Measurements from ENCODE around the gene IL37. TPM values are rescaled to one million over a fixed set of nuclear protein-coding genes. Genes with fewer than 3 reads are reported as not detected.
"Not testable (repeated sequence)": the region's sequence is repeated elsewhere in the genome, so short reads cannot be mapped to it uniquely, and the experiment has no call there.

IL37 gene
- total and polyA plus RNA-seq, 2 donors (not counting 3 experiments of a cell fraction or from before 2014, with no cell fraction given), result not detected

DNA sequence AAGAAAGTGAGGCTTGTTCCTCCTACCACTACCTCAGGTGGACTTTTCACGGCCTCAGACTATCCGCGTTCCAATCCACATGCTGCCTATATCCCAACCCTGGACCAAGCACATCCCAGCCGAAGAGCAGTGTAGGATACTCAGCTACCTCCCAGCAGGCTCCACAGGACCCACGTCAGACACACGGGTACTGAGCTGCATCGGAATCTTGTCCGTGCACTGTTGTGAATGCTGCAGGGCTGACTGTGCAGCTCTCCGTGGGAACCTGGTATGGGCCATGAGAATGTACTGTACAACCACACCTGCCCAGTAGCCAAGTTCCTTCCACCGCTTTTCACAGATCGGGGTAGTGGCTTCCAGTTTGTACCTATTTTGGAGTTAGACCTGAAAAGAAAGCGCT lies 22.3 kb downstream of the IL37 start:
- no TSS peak for BruUV-seq (replicated peaks)
- FAIRE-seq (no peak), DNase-seq (ENCODE audit: low read depth, low spot score) (no peak)
- POLR2A ChIA-PET, result no interaction called here
- intact Hi-C loops (cut with micrococcal nuclease), result no loop called here
- Histone ChIP-seq H4K20me1 (replicated peaks; ENCODE audit: control insufficient read depth, extremely low read depth, insufficient read depth, low read length) (no peaks in the 10 kb centered on the region), H3K79me2 (ENCODE audit: control insufficient read depth, insufficient read depth, low read length) (no peaks in the 10 kb centered on the region), H3K27ac (ENCODE audit: insufficient read depth, low read depth, low read length) (no peak overlapping the region), H3K36me3 (ENCODE audit: control insufficient read depth in 2 of 2, extremely low read depth in 1 of 2, insufficient read depth in 2 of 2, low read length in 2 of 2) (no peaks in the 10 kb centered on the region), H3K4me2 (ENCODE audit: insufficient read depth, low read length) (no peak overlapping the region), H3K27me3 (ENCODE audit: control insufficient read depth in 2 of 2, insufficient read depth in 2 of 2, low read length in 2 of 2) (peaks cover 15 to 21% of the 10 kb centered on the region in 2 experiments), H2AFZ (ENCODE audit: low read depth, low read length) (no peak overlapping the region), H3K4me3 (replicated peaks in 1 of 3; ENCODE audit: insufficient read depth in 1 of 3, low read depth in 1 of 3, low read length in 3 of 3) (no peak overlapping the region), H3K4me1 (ENCODE audit: control insufficient read depth, extremely low read depth, insufficient read depth, low read length) (no peaks in the 10 kb centered on the region), H3K9ac (replicated peaks; ENCODE audit: extremely low read depth, insufficient read depth, low read length) (no peak overlapping the region), H3K9me3 (replicated peaks; ENCODE audit: control insufficient read depth, insufficient read depth, low read length) (no peaks in the 10 kb centered on the region), H3K9me1 (replicated peaks; ENCODE audit: control insufficient read depth, extremely low read depth, insufficient read depth, low read length) (no peaks in the 10 kb centered on the region)
- TF ChIP-seq GATA2 (IDR thresholded peaks at IDR 0.05; ENCODE audit: insufficient read depth, insufficient read length, low read depth, low read length) (no peak), JUN (IDR thresholded peaks at IDR 0.05; ENCODE audit: borderline replicate concordance, insufficient read depth, insufficient read length, low read depth) (no peak), POLR2A (IDR thresholded peaks at IDR 0.05; ENCODE audit: low read depth, low read length) (no peak), MYC (IDR thresholded peaks at IDR 0.05; ENCODE audit: low read depth, low read length) (no peak), EZH2 (IDR thresholded peaks at IDR 0.05; ENCODE audit: borderline replicate concordance, low read depth, low read length, severe bottlenecking) (no peak), MAX (IDR thresholded peaks at IDR 0.05; ENCODE audit: insufficient read depth, insufficient read length) (no peak)
- CTCF ChIA-PET, result interaction anchor here (5.5 kb wide), 1 partner anchor 8 kb away, joined by 30 read pairs; no protein-coding TSS in a partner anchor
- dilution Hi-C loops (cut with MboI; ENCODE audit: extremely low pct_ligation_motif_present, low sequenced_read_pairs), result loop anchor here (25.0 kb wide), 1 partner anchor 171 kb away; the partner anchor contains the start of gene CKAP2L

GRCh38 chr2:112934117-112934516 lies 23.2 kb downstream of the IL37 start:
- H3K27me3 ChIP-seq (ENCODE audit: control insufficient read depth in 2 of 2, insufficient read depth in 2 of 2, low read length in 2 of 2), result peaks cover 15 to 22% of the 10 kb centered on the region in 2 experiments
- H2AFZ ChIP-seq (ENCODE audit: low read depth, low read length); intact Hi-C loops (cut with micrococcal nuclease); H3K9me3 ChIP-seq (replicated peaks; ENCODE audit: control insufficient read depth, insufficient read depth, low read length); FAIRE-seq; H3K9me1 ChIP-seq (replicated peaks; ENCODE audit: control insufficient read depth, extremely low read depth, insufficient read depth, low read length); BruUV-seq (replicated peaks); H3K36me3 ChIP-seq (ENCODE audit: control insufficient read depth in 2 of 2, extremely low read depth in 1 of 2, insufficient read depth in 2 of 2, low read length in 2 of 2); H3K4me1 ChIP-seq (ENCODE audit: control insufficient read depth, extremely low read depth, insufficient read depth, low read length); H3K9ac ChIP-seq (replicated peaks; ENCODE audit: extremely low read depth, insufficient read depth, low read length); H3K27ac ChIP-seq (ENCODE audit: insufficient read depth, low read depth, low read length); POLR2A ChIA-PET; H3K79me2 ChIP-seq (ENCODE audit: control insufficient read depth, insufficient read depth, low read length); CTCF ChIA-PET; DNase-seq (ENCODE audit: low read depth, low spot score); H3K4me2 ChIP-seq (ENCODE audit: insufficient read depth, low read length); H3K4me3 ChIP-seq (replicated peaks in 1 of 3; ENCODE audit: insufficient read depth in 1 of 3, low read depth in 1 of 3, low read length in 3 of 3); H4K20me1 ChIP-seq (replicated peaks; ENCODE audit: control insufficient read depth, extremely low read depth, insufficient read depth, low read length): not testable (repeated sequence)
- dilution Hi-C loops (cut with MboI; ENCODE audit: extremely low pct_ligation_motif_present, low sequenced_read_pairs), result loop anchor here (25.0 kb wide), 1 partner anchor 172 kb away; the partner anchor contains the start of gene CKAP2L

Measured in endothelial cell of umbilical vein (primary cell).